Sigmoid colon (tissue), 7 donors: Measurements from ENCODE around the gene MKRN1. TPM values are rescaled to one million over a fixed set of nuclear protein-coding genes. Genes with fewer than 3 reads are reported as not detected.

Experiments
- DNase-seq: peaks from one replicate; pipeline ENCODE4 v3.0.0-alpha.2; 2019
- H3K27ac ChIP-seq, 4 donors: fragments of 200-600 bp; sonication (generic); one replicate each; pipeline ENCODE4 v1.5.1; 2016 to 2019; ENCODE audit warnings: mild to moderate bottlenecking in 1 of 4
- H3K27me3 ChIP-seq, 3 donors: fragments of 200-600 bp; sonication (generic); one replicate each; pipeline ENCODE4 v1.5.1; 2019; ENCODE audit warnings: mild to moderate bottlenecking in 1 of 3
- H3K36me3 ChIP-seq, 4 donors: fragments of 200-600 bp; sonication (generic); one replicate each; pipeline ENCODE4 v1.5.1; 2016 to 2019
- H3K4me1 ChIP-seq, 4 donors: fragments of 200-600 bp; sonication (generic); one replicate each; pipeline ENCODE4 v1.5.1; 2017 to 2019
- H3K4me3 ChIP-seq, 4 donors: fragments of 200-600 bp; sonication (generic); one replicate each; pipeline ENCODE4 v1.5.1; 2017 to 2019; ENCODE audit warnings: mild to moderate bottlenecking in 2 of 4, moderate library complexity in 1 of 4
- H3K9me3 ChIP-seq, 4 donors: fragments of 200-600 bp in 3 of 4; sonication (generic) in 3 of 4; one replicate each; pipeline versions ENCODE4 v1.5.1 to v1.6.1; 2013 to 2019
- CTCF ChIP-seq, 4 experiments: fragments of 450-650 bp in 3 of 4; fragments of 200-600 bp in 1 of 4; IDR thresholded peaks; one replicate each; pipeline ENCODE4 v1.5.1; 2016 to 2019; ENCODE audit warnings: antibody characterized with exemption in 4 of 4, mild to moderate bottlenecking in 3 of 4, moderate library complexity in 2 of 4
- EP300 ChIP-seq, 4 donors: sonication (generic); formaldehyde crosslinking; IDR thresholded peaks; one replicate each; pipeline ENCODE4 v1.6.1; 2017; ENCODE audit warnings: antibody characterized with exemption in 4 of 4
- POLR2A ChIP-seq, 2 donors: fragments of 450-650 bp; IDR thresholded peaks; one replicate each; pipeline ENCODE4 v1.6.1; 2016; ENCODE audit warnings: antibody characterized with exemption in 2 of 2, mild to moderate bottlenecking in 2 of 2, moderate library complexity in 2 of 2
- POLR2AphosphoS5 ChIP-seq, 4 donors: sonication (generic); formaldehyde crosslinking; IDR thresholded peaks; one replicate each; pipeline ENCODE4 v1.6.1; 2017; ENCODE audit warnings: antibody characterized with exemption in 4 of 4
- WGBS, 2 donors: extraction: QIAGEN DNeasy Blood & Tissue Kit; methylation state at CpG; one replicate each; pipeline ENCODE4 v1.1.7; 2013; 5-methylcytosine and 5-hydroxymethylcytosine counted together
- intact Hi-C: fragments of 100-400 bp; cut with DNase I; formaldehyde crosslinking; loops from one replicate; pipeline ENCODE4 v1.15.1; 2023
- polyA plus RNA-seq, 3 donors: library from polyadenylated mRNA; stranded (reverse); fragments of 200-250 nt; gene quantifications; one replicate each; pipeline ENCODE4 v1.2.3, GENCODE V29; 2013
- total RNA-seq, 4 donors: library from RNA; depleted of rRNA; stranded (reverse); fragments of >200 nt; gene quantifications; one replicate each; pipeline ENCODE4 v1.1.0, GENCODE V29; 2016
- donor health status: healthy with polysubstance abuse.
- donor health status: Bipolar disorder and iron deficiency.
- donor health status: healthy.

MKRN1 gene
- total and polyA plus RNA-seq, 7 donors, result 63.5 to 118 (median 73.7) TPM

GRCh38 chr7:140478246-140479061 lies 851 bp downstream of the MKRN1 start:
- DNase-seq, result peak; percentile 70
- TF ChIP-seq EP300 (IDR thresholded peaks at IDR 0.05) (no peak), POLR2A (IDR thresholded peaks at IDR 0.05) (no peak), POLR2AphosphoS5 (IDR thresholded peaks at IDR 0.05) (no peak), CTCF (IDR thresholded peaks at IDR 0.05) (no peak)
- Histone ChIP-seq H3K4me3 (peak overlapping the region; percentile 86 to 99 (median 98)), H3K9me3 (no peaks in the 10 kb centered on the region), H3K36me3 (no peaks in the 10 kb centered on the region), H3K4me1 (peaks cover 0 to 34% (median 22%) of the 10 kb centered on the region in 4 donors), H3K27ac (peak overlapping the region; percentile 87 to 96 (median 90)), H3K27me3 (no peaks in the 10 kb centered on the region)
- intact Hi-C loops, result loop anchor here (5.0 to 10.0 kb wide), 3 partner anchors 39 to 536 kb away; partner anchors contain the start of genes KDM7A and MRPS33
- 0% methylated on average over 69 of the region's 69 CpGs for WGBS, 2 donors

- peaks cover 0 to 34% (median 22%) of the 10 kb centered on the region in 4 donors for H3K4me1 ChIP-seq
- TF ChIP-seq CTCF (IDR thresholded peaks at IDR 0.05) (no peak), POLR2A (IDR thresholded peaks at IDR 0.05) (no peak), POLR2AphosphoS5 (IDR thresholded peaks at IDR 0.05) (no peak), EP300 (IDR thresholded peaks at IDR 0.05) (no peak)
- H3K27ac ChIP-seq, result peak overlapping the region in 2 of 4 donors; percentile 87 to 96
- H3K4me3 ChIP-seq, result no peak overlapping the region
- no peaks in the 10 kb centered on the region for H3K9me3 ChIP-seq
- DNase-seq, result no peak
- intact Hi-C loops, result loop anchor here (2.0 to 10.0 kb wide), 4 partner anchors 41 to 538 kb away; partner anchors contain the start of genes KDM7A and MRPS33
- WGBS, 2 donors, result 28 to 76% methylated on average over 11 of the region's 11 CpGs
- H3K27me3 ChIP-seq, result no peaks in the 10 kb centered on the region
- peaks cover 0 to 3% (median 0%) of the 10 kb centered on the region in 4 donors for H3K36me3 ChIP-seq
Measured at GRCh38 chr7:140476698-140477261, 2.5 kb downstream of the MKRN1 start.

GRCh38 chr7:140475747-140476333 lies 3.5 kb downstream of the MKRN1 start:
- TF ChIP-seq POLR2A (IDR thresholded peaks at IDR 0.05) (no peak), CTCF (IDR thresholded peaks at IDR 0.05) (peak in 3 of 4 experiments; percentile 44 to 55 (median 47))
- DNase-seq, result peak; percentile 57
- Histone ChIP-seq H3K9me3 (no peaks in the 10 kb centered on the region), H3K36me3 (peaks cover 0 to 13% (median 2%) of the 10 kb centered on the region in 4 donors), H3K27me3 (no peaks in the 10 kb centered on the region), H3K27ac (peak overlapping the region in 1 of 4 donors; percentile 87), H3K4me3 (no peak overlapping the region), H3K4me1 (peaks cover 0 to 34% (median 22%) of the 10 kb centered on the region in 4 donors)
- 12 to 44% methylated on average over 2 of the region's 2 CpGs for WGBS, 2 donors
- intact Hi-C loops, result loop anchor here (2.0 to 10.0 kb wide), 4 partner anchors 41 to 539 kb away; partner anchors contain the start of genes KDM7A and MRPS33

- DNase-seq, result no peak
- TF ChIP-seq CTCF (IDR thresholded peaks at IDR 0.05), result no peak
- no peak for TF ChIP-seq POLR2AphosphoS5 (IDR thresholded peaks at IDR 0.05)
- TF ChIP-seq POLR2A (IDR thresholded peaks at IDR 0.05), result no peak
- no peak for TF ChIP-seq EP300 (IDR thresholded peaks at IDR 0.05)
- Histone ChIP-seq H3K4me3 (no peak overlapping the region), H3K36me3 (peaks cover 10 to 85% (median 34%) of the 10 kb centered on the region in 4 donors), H3K9me3 (no peaks in the 10 kb centered on the region), H3K27ac (no peak overlapping the region), H3K27me3 (no peaks in the 10 kb centered on the region), H3K4me1 (no peaks in the 10 kb centered on the region)
- intact Hi-C loops, result no loop called here
- WGBS, 2 donors, result 97% methylated on average over 2 of the region's 2 CpGs
Measured at GRCh38 chr7:140463111-140463510, 16.2 kb downstream of the MKRN1 start.
